Nucleus accumbens (tissue), 56 donors: ENCODE data around the gene PTPRQ.
"Not testable (repeated sequence)": the region's sequence is repeated elsewhere in the genome, so short reads cannot be mapped to it uniquely, and the experiment has no call there.

Source experiments
- DNase-seq, 56 donors: peaks; one replicate each; lab custom pipeline; 2025; lab: John Stamatoyannopoulos, UW

PTPRQ gene

DNA sequence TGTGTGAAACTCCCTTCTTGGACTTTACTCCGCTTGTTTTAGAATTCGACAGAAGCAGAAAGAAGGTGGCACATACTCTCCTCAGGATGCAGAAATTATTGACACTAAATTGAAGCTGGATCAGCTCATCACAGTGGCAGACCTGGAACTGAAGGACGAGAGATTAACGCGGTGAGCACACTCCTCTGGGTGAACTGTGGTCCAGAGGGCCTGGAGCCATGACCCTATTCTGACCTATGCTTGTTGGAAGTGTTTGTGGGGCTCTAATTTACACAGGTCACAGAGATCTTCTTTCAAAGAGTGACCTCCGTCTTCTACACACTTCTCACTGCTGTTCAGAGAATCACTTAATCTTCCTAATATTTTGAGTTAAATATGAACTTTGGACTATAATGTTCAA is 190.9 kb downstream of the PTPRQ start:
- no peak for DNase-seq

DNA sequence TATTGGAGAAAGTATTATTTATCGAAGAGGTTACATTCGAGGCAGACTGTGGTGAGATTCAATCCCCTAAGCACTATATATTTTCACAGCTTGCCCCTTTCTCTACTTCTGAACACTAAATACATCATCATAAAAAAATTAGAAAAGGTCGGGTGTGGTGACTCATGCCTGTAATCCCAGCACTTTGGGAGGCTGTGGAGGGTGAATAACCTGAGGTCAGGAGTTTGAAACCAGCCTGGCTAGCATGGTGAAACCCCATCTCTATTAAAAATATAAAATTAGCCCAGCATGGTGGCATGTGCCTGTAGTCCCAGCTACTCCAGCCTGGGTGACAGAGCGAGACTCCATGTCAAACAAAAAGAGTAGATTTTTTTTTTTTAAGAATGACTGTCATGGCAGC is 192.8 kb downstream of the PTPRQ start:
- no peak for DNase-seq

- no peak for DNase-seq
Observed at GRCh38 chr12:80641936-80642335, 197.9 kb downstream of the PTPRQ start.

DNA sequence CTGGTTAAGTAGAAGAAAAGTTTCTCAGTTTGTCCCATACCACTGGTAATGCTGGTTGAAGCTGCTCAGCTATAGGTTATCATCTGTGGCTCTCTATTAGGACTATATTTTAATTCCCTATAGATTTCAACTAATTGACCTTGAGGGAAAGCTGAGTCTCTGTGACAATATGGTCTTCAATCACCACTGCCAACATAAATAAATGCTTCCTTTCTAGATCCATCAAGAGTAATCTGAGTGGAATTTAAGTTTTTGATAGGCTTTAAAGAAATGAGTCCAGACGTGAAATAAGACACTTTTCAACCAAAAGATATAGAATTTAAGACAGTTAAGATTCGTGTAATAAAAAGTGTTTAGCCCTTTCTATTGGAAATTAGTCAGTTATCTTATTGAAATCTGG is 199.9 kb downstream of the PTPRQ start:
- no peak for DNase-seq

- DNase-seq, result no peak
Observed at GRCh38 chr12:80648881-80649280, 204.8 kb downstream of the PTPRQ start.

GRCh38 chr12:80655751-80656150 is 211.7 kb downstream of the PTPRQ start:
- DNase-seq, result no peak

DNA sequence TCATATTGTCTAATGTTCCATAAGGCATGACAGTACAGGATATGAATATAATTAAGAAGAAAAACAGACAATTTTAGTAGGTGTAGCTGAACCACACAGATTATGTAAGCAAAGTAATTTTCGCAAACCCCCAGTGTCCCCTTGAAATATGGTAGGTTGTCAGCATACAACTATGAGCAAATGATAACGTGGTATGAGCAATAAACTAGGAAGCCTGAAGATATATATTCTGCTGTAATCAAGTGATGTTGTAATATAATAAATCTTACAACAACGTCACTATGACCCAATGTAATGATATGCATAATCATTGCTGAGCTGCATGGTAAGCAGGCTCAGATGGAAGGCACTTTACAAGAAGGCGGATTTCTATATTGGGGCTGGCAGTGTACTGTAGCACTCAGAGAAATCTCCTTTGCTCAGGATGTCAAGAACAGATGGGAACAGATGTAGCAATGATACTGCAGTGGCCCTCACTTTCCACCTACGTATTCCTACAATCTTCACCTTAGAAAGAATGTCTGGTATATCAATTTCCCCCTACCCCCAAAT is 215.6 kb downstream of the PTPRQ start:
- DNase-seq, result no peak

DNA sequence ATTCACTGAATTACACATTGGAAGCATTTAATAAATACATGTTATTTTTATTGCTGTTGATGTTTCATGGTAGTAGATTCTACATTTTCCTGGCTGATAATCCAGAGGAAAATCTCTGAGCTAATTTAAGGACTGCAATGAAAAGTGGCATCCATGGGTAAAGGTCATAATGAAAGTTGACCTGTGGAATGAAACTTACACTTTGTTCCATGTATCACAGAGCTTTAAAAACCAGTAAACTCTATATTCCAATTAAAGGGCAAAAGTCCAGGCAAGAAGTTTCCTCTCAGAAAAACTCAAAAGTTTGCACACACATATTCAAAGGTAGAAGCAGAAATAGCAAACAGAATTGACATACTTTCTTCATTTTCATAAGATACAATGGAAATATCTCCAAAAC is 218.6 kb downstream of the PTPRQ start:
- no peak for DNase-seq

GRCh38 chr12:80670214-80670613 is 226.2 kb downstream of the PTPRQ start:
- DNase-seq, result no peak

- not testable (repeated sequence) for DNase-seq
Observed at GRCh38 chr12:80676042-80676636, 232.1 kb downstream of the PTPRQ start.

DNA sequence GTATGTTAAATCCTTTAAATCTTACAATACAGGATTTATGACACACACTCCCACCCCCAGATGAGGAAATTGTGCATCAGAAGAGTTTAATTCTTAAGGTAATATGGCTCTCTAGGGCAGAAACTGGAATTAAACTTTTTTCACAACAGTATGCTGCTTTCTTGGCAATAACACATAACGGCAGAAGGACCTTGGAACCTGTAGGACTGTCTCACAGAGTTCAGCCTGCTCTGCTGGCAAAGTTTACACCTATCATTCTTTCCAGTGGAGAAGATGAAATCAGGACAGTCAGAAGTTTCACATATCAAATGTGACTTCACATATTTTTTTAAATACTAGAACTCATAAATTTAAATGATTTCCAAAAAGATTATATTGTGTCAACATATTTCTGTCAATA is 232.8 kb downstream of the PTPRQ start:
- no peak for DNase-seq

DNA sequence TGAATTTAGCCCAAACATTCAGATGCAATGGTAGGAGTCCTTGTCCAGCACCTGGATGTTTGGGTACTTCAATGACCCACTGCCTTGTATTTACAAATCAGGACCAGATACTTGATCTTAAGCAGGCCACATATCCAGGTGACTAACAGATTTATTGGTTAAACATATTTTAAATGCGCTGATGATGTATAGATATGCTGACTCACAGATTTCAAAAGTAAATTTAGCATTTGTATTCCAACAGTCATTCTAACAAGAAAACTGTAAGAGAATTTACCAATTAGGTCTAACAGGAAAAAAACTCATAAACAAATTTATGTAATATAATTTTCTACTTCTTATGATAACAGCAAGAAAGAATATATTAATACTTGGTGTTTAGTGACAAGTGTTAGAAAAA is 234.0 kb downstream of the PTPRQ start:
- no peak for DNase-seq

DNA sequence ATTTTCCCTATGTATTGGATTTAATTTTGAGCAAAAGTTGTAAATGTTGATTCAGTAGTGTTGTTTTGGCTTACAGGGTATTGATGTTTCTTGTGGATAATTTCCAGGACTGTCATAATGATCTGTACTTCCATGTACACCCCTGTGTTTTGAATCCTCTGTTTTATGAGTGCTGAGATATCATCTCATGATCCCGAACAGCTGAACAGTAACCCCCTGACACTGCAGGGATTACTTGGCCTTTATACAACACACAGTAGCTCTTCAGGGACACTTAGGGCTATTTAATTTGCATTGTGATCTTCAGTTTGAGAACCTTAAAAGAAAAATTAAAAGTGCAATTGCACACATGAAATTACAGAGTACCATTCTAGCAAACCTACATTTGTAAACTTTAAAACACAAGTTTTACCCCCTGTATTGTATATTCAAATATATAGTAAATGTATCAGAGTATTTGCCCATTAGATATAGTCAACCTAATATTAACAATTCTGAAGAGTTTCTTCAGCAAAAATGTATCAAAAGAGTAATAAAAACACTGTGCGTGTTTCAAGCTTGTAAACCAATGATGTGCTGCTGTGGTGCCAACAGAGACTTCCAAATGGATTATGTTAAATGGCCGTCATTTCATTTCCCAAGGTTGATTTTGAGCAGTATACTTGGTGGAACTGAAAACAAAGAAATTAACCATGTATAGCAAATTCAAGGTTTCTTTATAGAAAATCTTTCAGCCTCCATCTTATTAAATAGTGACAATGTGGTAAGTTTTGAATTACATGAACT is 235.5 kb downstream of the PTPRQ start:
- no peak for DNase-seq

DNA sequence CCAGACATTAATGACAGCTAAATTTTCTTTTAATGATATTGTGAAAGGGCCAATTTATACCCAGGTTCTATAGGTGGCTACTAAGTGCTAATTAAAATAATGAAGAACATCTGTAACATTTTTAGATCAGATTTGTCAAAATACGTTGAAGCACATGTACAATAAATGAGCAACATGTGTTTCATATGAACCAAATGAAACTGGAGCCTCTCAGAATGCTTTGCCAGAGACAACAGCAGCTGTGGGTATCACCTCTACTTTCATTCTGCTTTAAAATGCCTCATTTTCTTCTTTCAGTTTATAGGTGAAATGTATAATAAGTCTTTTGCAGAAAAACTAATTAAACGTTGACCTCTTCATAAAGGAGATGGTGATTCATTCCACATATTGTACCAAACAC is 237.3 kb downstream of the PTPRQ start:
- DNase-seq, result no peak

GRCh38 chr12:80681786-80682185 is 237.8 kb downstream of the PTPRQ start:
- DNase-seq, result no peak

DNA sequence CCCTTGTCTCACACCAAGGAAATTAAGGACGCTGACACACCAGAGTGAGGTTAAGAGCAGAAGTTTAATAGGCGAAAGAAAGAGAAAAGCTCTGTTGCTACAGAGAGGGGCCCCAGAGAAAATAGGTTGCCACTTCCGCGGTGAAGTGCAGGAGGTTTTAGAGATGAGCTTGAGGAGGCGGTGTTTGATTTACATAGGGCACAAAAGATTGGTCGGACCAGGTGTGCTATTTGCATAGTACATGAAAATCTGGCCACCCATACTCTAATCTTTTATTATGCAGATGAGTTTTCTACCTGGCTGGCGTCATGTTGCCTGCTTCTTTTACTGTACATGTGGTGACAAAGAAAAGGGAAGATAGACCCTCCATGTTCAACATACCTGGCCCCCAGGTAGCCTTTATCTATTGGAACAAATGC is 240.1 kb downstream of the PTPRQ start:
- no peak for DNase-seq

DNA sequence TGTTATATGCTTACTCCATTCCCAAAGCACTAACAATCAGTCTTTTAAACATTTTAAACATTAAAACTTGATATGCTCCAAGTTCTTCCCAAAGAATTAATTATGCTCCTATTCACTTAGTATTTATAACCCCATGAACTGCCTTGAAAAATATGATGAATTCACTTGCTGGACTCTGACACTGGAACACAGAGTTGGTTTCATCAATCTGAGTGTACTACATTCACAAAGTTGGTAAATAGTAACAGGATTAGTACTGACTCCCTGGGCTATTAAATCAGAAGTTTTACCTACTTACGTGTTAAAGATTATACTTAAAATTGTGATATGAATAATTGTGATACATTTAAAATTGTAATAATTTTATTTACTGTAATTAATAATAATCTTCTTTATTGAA is 246.1 kb downstream of the PTPRQ start:
- DNase-seq, result no peak

DNA sequence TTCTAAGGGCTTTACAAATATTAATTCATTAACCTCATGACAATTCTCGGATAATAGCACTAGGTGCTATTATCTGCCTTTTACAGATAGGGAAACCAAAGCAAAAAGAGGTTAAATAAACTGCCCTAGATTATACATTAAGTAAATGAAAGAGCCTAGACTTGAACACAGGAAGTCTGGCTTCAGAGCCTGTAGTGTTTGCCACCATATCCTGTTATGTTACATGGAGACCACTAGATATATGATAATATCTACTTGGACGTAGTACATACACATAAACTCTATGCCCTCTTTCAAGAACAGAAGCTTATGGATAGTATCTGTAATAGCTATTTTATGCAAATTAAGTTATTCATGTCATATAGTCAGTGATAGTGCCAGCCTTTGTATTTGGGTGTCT is 246.5 kb downstream of the PTPRQ start:
- no peak for DNase-seq

DNA sequence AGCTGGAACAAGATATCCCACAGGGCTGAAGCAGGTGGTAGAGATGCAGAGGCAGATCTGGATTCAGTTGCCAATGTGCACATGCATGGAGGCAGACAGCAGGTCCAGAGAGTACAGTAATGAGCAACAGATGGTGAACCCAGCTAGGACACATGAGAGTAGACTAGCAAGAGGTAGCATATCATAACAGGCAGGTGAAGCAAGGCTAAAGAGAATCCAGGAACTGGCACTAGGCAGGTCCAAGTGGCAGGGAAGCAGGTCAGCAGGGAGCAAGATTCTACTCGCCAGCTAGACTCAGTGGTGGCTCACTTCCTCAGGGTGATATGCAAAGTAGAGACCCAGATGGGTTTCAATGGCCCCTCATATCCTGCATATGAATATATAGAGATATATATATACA is 248.1 kb downstream of the PTPRQ start:
- no peak for DNase-seq

- DNase-seq, result no peak
Observed at GRCh38 chr12:80697270-80697887, 253.3 kb downstream of the PTPRQ start.

GRCh38 chr12:80698256-80698655 is 254.2 kb downstream of the PTPRQ start:
- no peak for DNase-seq
